Measurements from ENCODE around the gene GULP1.
"Not testable (repeated sequence)": the region's sequence is repeated elsewhere in the genome, so short reads cannot be mapped to it uniquely, and the experiment has no call there.

The GULP1 gene

DNA sequence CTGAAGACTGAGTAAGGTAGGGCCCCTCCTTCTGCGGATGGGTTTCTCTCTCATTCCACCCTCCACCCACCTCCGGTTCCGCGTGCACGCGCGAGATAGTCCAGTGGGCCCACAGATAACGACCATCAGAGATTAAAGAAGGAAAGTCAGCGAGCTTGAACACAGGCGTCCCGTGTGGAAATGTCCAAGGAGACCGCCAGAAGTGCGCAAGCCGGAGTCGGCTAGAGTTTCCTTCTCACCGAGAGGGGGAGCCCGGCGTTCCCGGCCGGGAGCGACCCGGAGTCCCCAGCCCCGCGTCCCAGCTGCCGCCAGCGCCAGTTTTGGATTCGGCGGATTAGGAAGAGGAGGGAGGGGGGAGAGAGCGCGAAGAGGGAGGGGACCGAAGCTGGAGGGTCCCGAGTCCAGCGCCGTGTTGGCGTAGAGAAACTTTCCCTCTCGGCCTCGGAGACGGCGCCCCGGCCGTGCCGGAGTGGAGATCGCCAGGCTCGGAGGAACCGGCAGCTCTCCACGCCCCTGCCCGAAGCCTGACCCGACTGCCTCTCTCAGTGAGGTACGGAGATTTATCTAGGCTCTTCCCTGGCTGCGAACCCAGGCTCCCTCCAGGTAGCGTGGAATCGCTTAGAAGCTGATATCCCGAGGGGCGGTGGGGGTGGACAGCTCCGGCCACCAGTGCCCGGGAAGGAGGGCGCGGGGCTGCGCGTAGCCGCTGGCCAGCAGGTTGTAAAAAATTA lies at the start of gene GULP1:
TSS of gene GULP1 (plus strand) at position 258 of the 731 bp plus-strand sequence. CDS start 185,829 bp downstream, outside the sequence.
- no peak for DNase-seq

GRCh38 chr2:188243381-188243780 lies 48.3 kb upstream of the GULP1 start:
- DNase-seq: no peak

- DNase-seq: no peak
These were observed 47.3 kb upstream of the GULP1 start for GRCh38 chr2:188244383-188244782.

GRCh38 chr2:188245230-188245629 lies 46.4 kb upstream of the GULP1 start:
- no peak for DNase-seq

DNA sequence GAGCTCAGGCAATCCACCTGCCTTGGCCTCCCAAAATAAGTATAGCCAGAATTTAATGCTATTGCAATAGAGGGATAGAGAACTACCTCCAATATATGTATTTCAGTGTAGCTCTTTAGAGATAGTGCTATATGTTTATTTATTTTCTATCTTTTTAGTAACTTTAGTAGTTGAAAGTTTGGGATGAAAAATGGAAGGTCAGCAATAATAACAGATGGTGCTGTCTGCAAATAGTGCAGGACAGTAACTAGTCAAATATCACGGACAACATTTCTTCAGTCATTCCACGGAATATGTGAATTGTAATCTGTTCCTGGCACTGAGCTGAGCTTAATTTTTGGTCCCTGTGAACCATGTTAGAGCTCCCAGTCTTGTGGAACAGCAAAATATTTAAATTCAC lies 43.2 kb upstream of the GULP1 start:
- no peak for DNase-seq

DNA sequence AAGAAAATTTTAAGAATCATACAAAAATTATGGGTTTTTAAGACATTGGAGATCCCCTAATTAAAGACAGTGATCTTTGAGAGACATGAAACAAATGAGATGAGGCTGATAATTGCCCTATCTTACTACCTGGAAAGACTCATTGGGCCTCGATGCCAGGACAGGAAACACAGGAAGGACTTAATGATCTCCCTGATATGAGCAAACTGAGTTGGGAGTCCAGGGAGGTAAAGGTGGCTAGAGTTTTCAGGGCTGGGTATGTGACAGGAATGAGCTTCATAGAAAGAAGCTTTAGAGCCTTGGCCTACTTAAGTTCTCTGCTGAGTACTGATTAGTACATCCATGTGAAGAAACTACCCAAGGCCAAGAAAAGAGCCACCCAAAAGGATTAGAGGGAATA lies 40.6 kb upstream of the GULP1 start:
- no peak for DNase-seq

GRCh38 chr2:188256420-188256819 lies 35.3 kb upstream of the GULP1 start:
- DNase-seq: no peak

GRCh38 chr2:188265315-188265714 lies 26.4 kb upstream of the GULP1 start:
- no peak for DNase-seq

- DNase-seq: no peak
These were observed 23.9 kb upstream of the GULP1 start for GRCh38 chr2:188267776-188268175.

DNA sequence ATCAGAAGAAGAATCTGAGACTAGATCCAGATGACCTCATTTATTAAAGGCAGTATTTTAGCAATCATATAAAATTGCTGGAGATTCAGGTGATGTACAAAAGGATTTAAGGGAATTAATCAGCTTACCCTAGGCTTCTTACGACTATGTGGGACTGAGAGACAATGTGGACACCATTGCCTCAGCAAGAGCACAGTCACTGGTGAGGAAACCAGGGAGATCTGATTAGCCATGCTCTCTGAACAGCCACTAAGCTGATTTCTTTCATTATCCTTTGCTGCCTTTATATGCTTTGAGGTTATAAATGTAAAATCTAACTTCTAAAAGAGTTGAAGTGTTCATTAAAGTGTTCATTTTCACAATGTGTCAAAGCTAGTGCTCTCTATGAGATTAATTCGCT lies 22.7 kb upstream of the GULP1 start:
- DNase-seq: no peak

DNA sequence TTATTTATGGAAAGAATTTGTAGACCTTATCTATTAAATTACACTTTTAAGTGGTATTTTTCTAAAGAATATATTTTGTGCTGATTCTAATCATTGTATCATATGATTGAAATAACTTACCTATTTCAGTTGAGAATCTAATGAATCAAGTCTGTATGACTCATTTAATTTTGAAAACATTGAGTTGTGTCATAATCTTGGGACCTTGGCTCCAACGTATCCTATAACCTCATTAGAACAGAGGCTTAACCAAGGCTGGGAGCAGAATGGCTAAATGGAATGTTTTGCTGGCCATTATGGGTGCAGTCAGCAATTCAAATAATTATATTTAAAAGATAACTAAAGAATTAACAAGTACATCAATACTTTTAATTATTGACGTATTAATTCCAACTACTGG lies 19.6 kb upstream of the GULP1 start:
- DNase-seq: no peak

GRCh38 chr2:188274274-188274673 lies 17.4 kb upstream of the GULP1 start:
- DNase-seq: no peak

DNA sequence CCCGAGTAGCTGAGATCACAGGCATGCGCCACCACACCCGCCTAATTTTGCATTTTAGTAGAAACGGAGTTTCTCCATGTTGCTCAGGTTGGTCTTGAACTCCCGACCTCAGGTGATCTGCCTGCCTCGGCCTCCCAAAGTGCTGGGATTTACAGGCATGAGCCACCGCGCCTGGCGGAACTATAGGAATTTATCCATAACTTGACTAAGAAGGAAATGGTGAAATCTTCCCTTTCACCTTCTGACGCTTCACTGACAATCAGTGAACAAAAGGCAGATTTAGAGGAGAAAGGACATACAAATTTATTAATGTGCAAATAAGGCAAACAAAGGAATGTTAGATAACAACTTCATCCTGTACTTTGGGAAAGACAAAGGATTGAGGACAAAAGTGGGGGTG lies 15.4 kb upstream of the GULP1 start:
- DNase-seq: no peak

GRCh38 chr2:188277786-188278185 lies 13.9 kb upstream of the GULP1 start:
- no peak for DNase-seq

DNA sequence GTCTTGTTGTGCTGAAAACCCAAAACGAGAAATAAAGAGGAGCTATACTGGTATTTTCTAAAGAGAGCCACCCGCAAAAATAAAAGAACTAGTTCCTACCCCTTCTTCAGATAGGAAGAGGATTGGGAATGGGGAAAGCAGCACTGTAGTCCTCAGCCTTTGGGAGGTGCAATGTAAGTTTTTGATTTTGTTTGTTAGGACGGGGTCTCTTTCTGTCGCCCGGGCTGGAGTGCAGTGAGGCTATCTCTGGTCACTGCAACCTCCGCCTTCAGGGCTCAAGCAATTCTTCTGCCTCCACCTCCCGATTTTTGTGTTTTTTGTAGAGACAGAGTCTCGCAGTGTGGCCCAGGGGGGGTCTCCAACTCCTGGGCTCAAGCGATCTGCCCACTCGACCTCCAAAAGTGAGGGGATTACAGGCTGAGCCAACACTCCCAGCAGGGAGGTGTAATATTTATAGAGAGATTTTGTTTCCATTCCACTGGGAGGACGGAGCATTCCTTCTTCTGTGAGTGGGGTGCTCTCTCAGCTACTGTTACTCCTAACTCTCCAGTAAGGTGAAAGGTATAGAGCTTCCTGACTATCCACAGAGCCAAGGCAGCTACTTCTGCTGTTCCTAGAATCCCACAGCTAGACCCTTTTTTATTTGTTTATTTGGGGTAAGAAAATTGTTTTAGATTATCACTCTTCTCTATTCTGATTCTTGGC lies 13.1 kb upstream of the GULP1 start:
- DNase-seq: no peak

DNA sequence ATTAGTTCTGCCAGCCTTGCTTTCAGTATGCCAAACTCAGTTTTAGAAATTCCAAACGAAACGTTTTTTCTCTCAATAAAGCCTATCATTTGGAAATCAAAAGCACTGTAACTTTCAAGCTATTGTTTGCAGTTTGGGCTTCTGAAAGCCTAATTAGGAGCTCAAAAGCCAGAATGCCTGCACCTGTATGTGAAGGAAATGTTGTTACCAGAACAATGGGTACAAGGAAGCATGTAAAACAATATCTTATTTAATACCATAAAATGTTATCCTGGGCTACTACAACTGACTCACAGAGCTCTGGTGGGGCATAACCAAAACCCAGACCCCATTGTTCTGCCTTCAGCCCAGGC lies 12.6 kb upstream of the GULP1 start:
- no peak for DNase-seq

GRCh38 chr2:188280811-188281222 lies 10.9 kb upstream of the GULP1 start:
- no peak for DNase-seq

DNA sequence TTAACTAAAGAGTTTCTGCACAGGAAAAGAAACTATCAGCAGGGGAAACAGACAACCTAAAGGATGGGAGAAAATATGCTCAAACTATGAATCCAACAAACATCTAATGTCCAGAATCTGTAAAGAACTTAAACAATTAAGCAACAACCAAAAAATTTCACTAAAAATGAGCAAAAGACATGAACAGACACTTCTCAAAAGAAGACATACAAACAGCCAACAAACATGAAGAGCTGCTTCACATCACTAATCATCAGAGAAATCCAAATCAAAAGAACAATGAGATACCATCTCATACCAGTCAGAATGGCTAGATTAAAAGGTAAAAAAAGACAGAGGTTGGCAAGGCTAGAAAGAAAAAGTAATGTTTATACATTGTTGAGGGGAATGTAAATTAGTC lies 8.8 kb upstream of the GULP1 start:
- DNase-seq: no peak

GRCh38 chr2:188284251-188284650 lies 7.4 kb upstream of the GULP1 start:
- not testable (repeated sequence) for DNase-seq

- DNase-seq: no peak
These were observed 6.6 kb upstream of the GULP1 start for GRCh38 chr2:188285049-188285448.

DNA sequence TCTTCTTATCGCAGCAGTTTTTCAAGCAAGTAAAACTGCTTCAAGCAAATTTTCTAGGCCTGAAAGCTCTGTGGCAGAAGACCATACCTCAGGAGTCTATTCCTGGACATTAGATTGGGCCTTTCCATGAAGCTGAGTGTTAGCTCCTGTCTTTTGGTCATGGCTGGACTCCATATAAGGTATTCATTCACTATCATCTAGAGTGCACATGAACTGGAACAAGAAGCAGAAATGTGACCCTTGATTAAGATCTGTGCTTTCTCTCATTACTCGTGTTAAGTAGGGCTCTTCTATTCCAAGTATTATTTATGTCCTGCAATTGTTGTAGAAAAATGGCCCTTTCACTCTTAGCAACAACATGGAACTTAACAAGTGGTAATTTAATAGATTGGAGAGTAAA lies 5.9 kb upstream of the GULP1 start:
- DNase-seq: no peak

- DNase-seq: no peak
These were observed 495 bp upstream of the GULP1 start for GRCh38 chr2:188291142-188291616.

- DNase-seq: no peak
These were observed 920 bp downstream of the GULP1 start for GRCh38 chr2:188292348-188293239.

All from activated CD4-positive, alpha-beta T cell treated with anti-CD3 and anti-CD28 coated beads, Interleukin-2, amount 50 U/mL, for 16 hours (primary cell).